Type B pancreatic cell (in vitro differentiated cells): ENCODE data around the gene THSD4. TPM values are rescaled to one million over a fixed set of nuclear protein-coding genes. Genes with fewer than 3 reads are reported as not detected.

Experiments used
- DNase-seq: peaks from one replicate; pipeline ENCODE4 v3.0.0; 2021; ENCODE audit warnings: mixed read lengths; ENCODE audit not compliant: unreplicated experiment; ENCODE audit errors: extremely low spot score
- H3K27ac Mint-ChIP-seq: 2 replicates; pipeline ENCODE4 v1.8.0; 2021; ENCODE audit warnings: mild to moderate bottlenecking, mixed read lengths
- H3K27me3 Mint-ChIP-seq: 2 replicates; pipeline ENCODE4 v1.8.0; 2021; ENCODE audit warnings: mixed read lengths
- H3K36me3 Mint-ChIP-seq: 2 replicates; pipeline ENCODE4 v1.8.0; 2021; ENCODE audit warnings: mixed read lengths
- H3K4me1 Mint-ChIP-seq: one replicate; pipeline ENCODE4 v1.8.0; 2021; ENCODE audit warnings: mixed read lengths; ENCODE audit not compliant: unreplicated experiment
- H3K4me3 Mint-ChIP-seq: 2 replicates; pipeline ENCODE4 v1.8.0; 2021; ENCODE audit warnings: mild to moderate bottlenecking, mixed read lengths
- H3K9me3 Mint-ChIP-seq: 2 replicates; pipeline ENCODE4 v1.8.0; 2021; ENCODE audit warnings: mixed read lengths
- CTCF ChIP-seq: fragments of 200-600 bp; sonication (generic); conservative IDR thresholded peaks from 2 replicates; pipeline ENCODE4 v1.5.0; 2021; ENCODE audit warnings: antibody characterized with exemption, mild to moderate bottlenecking
- total RNA-seq: library from RNA; stranded (reverse); gene quantifications from 2 replicates; pipeline ENCODE4 v1.2.1, GENCODE V29; 2021; ENCODE audit warnings: low replicate concordance

Gene THSD4
- total RNA-seq, 1 donor from 2014 or later: 43.3 TPM

- peak; percentile 92 for TF ChIP-seq CTCF
- peak; percentile 68 for DNase-seq
- H3K27me3 Mint-ChIP-seq: no peaks in the 10 kb centered on the region
- H3K4me3 Mint-ChIP-seq: no peak overlapping the region
- H3K9me3 Mint-ChIP-seq: no peaks in the 10 kb centered on the region
- H3K27ac Mint-ChIP-seq: no peak overlapping the region
- H3K4me1 Mint-ChIP-seq: peaks cover 18% of the 10 kb centered on the region
- no peaks in the 10 kb centered on the region for H3K36me3 Mint-ChIP-seq
Observed at GRCh38 chr15:71800835-71801745, 685.8 kb downstream of the THSD4 start.

GRCh38 chr15:71801935-71802655 is 686.8 kb downstream of the THSD4 start:
- no peak for DNase-seq
- Mint-ChIP-seq H3K36me3 (no peaks in the 10 kb centered on the region), H3K27me3 (no peaks in the 10 kb centered on the region), H3K9me3 (no peaks in the 10 kb centered on the region), H3K4me3 (no peak overlapping the region), H3K4me1 (peaks cover 27% of the 10 kb centered on the region), H3K27ac (no peak overlapping the region)
- no peak for TF ChIP-seq CTCF

DNA sequence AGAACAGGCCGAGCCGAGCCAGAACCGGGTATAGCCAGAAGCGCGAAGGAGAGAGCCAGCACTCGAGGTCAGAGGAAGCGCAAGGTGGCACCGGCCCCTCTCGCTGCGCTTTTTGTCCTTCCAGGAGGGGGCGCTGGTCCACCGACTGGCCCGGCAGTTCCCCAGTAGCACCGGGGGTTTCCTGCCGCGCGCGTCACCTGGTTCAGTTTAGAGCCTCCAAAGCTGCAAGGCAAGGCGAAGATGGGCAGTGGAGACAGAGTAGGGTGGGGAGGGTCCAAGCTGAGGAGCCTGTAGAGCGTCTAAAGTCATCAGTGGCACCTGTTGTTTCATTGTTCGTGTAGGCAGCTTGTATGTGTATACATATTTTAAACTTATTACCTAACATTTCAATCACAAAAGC is 687.5 kb downstream of the THSD4 start:
- no peak overlapping the region for H3K4me3 Mint-ChIP-seq
- no peaks in the 10 kb centered on the region for H3K27me3 Mint-ChIP-seq
- H3K36me3 Mint-ChIP-seq: no peaks in the 10 kb centered on the region
- TF ChIP-seq CTCF: peak; percentile 57
- H3K27ac Mint-ChIP-seq: no peak overlapping the region
- no peaks in the 10 kb centered on the region for H3K9me3 Mint-ChIP-seq
- peaks cover 33% of the 10 kb centered on the region for H3K4me1 Mint-ChIP-seq
- peak; percentile 58 for DNase-seq

GRCh38 chr15:71804226-71804625 is 689.0 kb downstream of the THSD4 start:
- Mint-ChIP-seq H3K9me3 (no peaks in the 10 kb centered on the region), H3K27me3 (no peaks in the 10 kb centered on the region), H3K4me3 (no peak overlapping the region), H3K27ac (no peak overlapping the region), H3K36me3 (no peaks in the 10 kb centered on the region), H3K4me1 (peaks cover 41% of the 10 kb centered on the region)
- TF ChIP-seq CTCF: no peak
- no peak for DNase-seq

- DNase-seq: no peak
- Mint-ChIP-seq H3K4me3 (no peak overlapping the region), H3K27ac (peak overlapping the region; percentile 38), H3K27me3 (no peaks in the 10 kb centered on the region), H3K9me3 (no peaks in the 10 kb centered on the region), H3K4me1 (peaks cover 41% of the 10 kb centered on the region), H3K36me3 (no peaks in the 10 kb centered on the region)
- no peak for TF ChIP-seq CTCF
Observed at GRCh38 chr15:71804695-71805470, 689.6 kb downstream of the THSD4 start.
